ENCODE measurements around the gene ASCC2. TPM values are rescaled to one million over a fixed set of nuclear protein-coding genes. Genes with fewer than 3 reads are reported as not detected.
A peak's percentile ranks its signal among the peaks of the same experiment; 100 is the strongest.
"Not testable (repeated sequence)": the region's sequence is repeated elsewhere in the genome, so short reads cannot be mapped to it uniquely, and the experiment has no call there.

ASCC2 gene
- total and polyA plus RNA-seq, 3 experiments from 2014 or later = 60.0 to 84.5 (median 81.1) TPM

DNA sequence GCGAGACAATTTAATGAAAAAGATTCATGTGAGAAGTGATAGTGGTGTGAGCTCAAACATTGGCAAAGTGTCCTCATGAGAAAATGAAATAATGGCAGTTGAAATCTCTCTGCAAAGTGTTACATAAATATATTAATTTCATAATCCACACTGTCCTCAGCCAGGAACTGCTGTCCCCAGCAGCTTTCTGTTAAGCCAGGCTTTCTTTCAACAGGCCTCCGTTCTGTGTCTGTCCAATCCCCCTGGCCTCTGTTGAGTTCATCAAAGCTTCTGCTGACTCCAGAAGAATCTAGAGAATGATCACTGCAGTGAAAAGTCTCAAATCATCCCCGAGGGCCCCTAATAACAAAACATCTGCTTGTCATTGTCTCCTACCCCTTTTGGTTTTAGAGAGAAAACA is 10.0 kb upstream of the ASCC2 start:
- H3K27me3 ChIP-seq (ENCODE audit: insufficient read depth, low read length, poor library complexity, severe bottlenecking) = no peaks in the 10 kb centered on the region
- H3K4me3 Mint-ChIP-seq = no peak overlapping the region
- no peak overlapping the region for H3K4me3 ChIP-seq (ENCODE audit: low read length)
- no peaks in the 10 kb centered on the region for H3K36me3 ChIP-seq (ENCODE audit: insufficient read depth, low read length)
- no peak for DNase-seq
- CTCF ChIA-PET = no interaction called here
- no peaks in the 10 kb centered on the region for H3K4me1 Mint-ChIP-seq
- no peaks in the 10 kb centered on the region for H3K9me3 ChIP-seq (ENCODE audit: low read length)
- no peak overlapping the region for H3K27ac ChIP-seq (ENCODE audit: low read depth, low read length)
- H3K27ac Mint-ChIP-seq = no peak overlapping the region
- no peaks in the 10 kb centered on the region for H3K4me1 ChIP-seq (ENCODE audit: insufficient read depth, low read length)
- H3K9me3 Mint-ChIP-seq = peaks cover 0 to 7% (median 0%) of the 10 kb centered on the region in 5 donors
- H3K36me3 Mint-ChIP-seq = peaks cover 0 to 7% (median 0%) of the 10 kb centered on the region in 3 donors
- POLR2A ChIA-PET = no interaction called here
- no peaks in the 10 kb centered on the region for H3K27me3 Mint-ChIP-seq

DNA sequence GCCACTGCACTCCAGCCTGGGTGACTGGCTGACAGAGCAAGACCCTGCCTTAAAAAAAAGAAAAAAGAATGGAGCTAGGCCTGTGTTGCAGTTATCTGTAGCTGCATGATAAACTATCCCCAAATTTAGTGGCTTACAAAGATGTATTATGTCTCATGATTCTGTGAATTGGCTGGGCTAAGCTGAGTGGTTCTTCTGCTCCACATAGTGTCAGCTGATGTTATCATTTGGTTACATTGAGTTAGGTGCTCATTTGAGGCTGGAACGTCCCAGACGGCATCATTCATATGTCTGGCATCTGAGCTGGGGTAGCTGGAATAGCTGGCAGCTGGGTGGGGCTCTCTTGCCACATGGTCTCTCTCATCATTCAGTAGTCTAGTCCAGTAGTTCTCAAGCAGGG is 8.2 kb upstream of the ASCC2 start:
- ChIA-PET CTCF (interaction anchor here (1.4 kb wide), 1 partner anchor 9 kb away, joined by 5 read pairs; the partner anchor contains the start of gene ASCC2), POLR2A (no interaction called here)
- Histone ChIP-seq H3K27ac (ENCODE audit: low read depth, low read length) (no peak overlapping the region), H3K36me3 (ENCODE audit: insufficient read depth, low read length) (no peaks in the 10 kb centered on the region), H3K4me3 (ENCODE audit: low read length) (no peak overlapping the region), H3K9me3 (ENCODE audit: low read length) (no peaks in the 10 kb centered on the region), H3K27me3 (ENCODE audit: insufficient read depth, low read length, poor library complexity, severe bottlenecking) (no peaks in the 10 kb centered on the region), H3K4me1 (ENCODE audit: insufficient read depth, low read length) (no peaks in the 10 kb centered on the region)
- H3K4me3 Mint-ChIP-seq = no peak overlapping the region
- H3K36me3 Mint-ChIP-seq = peaks cover 0 to 7% (median 0%) of the 10 kb centered on the region in 3 donors
- no peak overlapping the region for H3K27ac Mint-ChIP-seq
- no peaks in the 10 kb centered on the region for H3K27me3 Mint-ChIP-seq
- H3K4me1 Mint-ChIP-seq = no peaks in the 10 kb centered on the region
- no peak for DNase-seq
- peaks cover 0 to 7% (median 0%) of the 10 kb centered on the region in 5 donors for H3K9me3 Mint-ChIP-seq

DNA sequence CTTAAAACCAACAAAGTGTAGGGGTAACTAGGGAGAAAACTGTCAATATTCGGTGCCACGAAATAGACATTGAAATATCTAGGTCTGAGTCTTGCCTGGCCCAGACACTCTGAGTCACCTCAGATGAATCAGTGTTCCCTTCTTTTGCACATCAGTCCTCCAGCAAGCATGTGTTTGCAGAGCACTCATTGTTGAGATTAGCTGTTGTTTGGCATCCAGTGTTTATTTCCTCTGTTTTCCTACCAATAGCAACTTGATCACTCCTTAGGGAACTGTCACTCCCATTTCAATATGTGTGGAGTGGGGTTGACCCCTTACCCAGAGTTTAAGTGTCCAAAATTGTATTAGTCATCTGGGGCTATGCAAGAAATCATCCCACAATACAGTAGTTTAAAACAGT is 4.7 kb upstream of the ASCC2 start:
- no peaks in the 10 kb centered on the region for H3K27me3 Mint-ChIP-seq
- POLR2A ChIA-PET = no interaction called here
- Histone ChIP-seq H3K27ac (ENCODE audit: low read depth, low read length) (no peak overlapping the region), H3K27me3 (ENCODE audit: insufficient read depth, low read length, poor library complexity, severe bottlenecking) (no peaks in the 10 kb centered on the region), H3K4me3 (ENCODE audit: low read length) (no peak overlapping the region), H3K4me1 (ENCODE audit: insufficient read depth, low read length) (peaks cover 7% of the 10 kb centered on the region), H3K9me3 (ENCODE audit: low read length) (no peaks in the 10 kb centered on the region), H3K36me3 (ENCODE audit: insufficient read depth, low read length) (no peaks in the 10 kb centered on the region)
- no peak overlapping the region for H3K27ac Mint-ChIP-seq
- H3K4me3 Mint-ChIP-seq = no peak overlapping the region
- CTCF ChIA-PET = no interaction called here
- peaks cover 0 to 7% (median 4%) of the 10 kb centered on the region in 3 donors for H3K36me3 Mint-ChIP-seq
- H3K4me1 Mint-ChIP-seq = peaks cover 11 to 13% (median 11%) of the 10 kb centered on the region in 3 donors
- peaks cover 0 to 7% (median 0%) of the 10 kb centered on the region in 5 donors for H3K9me3 Mint-ChIP-seq
- no peak for DNase-seq

DNA sequence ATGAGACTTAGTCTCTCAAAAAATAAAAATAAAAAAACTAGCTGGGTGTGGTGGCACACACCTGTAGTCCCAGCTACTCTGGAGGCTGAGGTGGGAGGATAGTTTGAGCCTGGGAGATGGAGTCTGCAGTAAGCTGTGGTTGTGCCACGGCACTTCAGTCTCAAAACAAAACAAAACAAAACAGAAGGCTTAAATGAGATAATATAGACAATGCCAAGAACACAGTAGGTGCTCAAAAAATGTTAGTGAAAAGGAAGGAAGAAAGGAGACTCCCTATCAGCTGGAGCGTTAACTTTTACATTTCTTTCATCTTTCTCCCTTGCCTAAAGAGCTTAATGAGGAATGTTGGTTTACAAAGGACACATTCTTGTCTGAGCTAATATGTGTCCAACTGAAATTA is 4.1 kb upstream of the ASCC2 start:
- H3K27ac Mint-ChIP-seq = no peak overlapping the region
- Histone ChIP-seq H3K4me3 (ENCODE audit: low read length) (no peak overlapping the region), H3K27ac (ENCODE audit: low read depth, low read length) (no peak overlapping the region), H3K4me1 (ENCODE audit: insufficient read depth, low read length) (peaks cover 12% of the 10 kb centered on the region), H3K27me3 (ENCODE audit: insufficient read depth, low read length, poor library complexity, severe bottlenecking) (no peaks in the 10 kb centered on the region), H3K9me3 (ENCODE audit: low read length) (no peaks in the 10 kb centered on the region), H3K36me3 (ENCODE audit: insufficient read depth, low read length) (no peaks in the 10 kb centered on the region)
- CTCF ChIA-PET = no interaction called here
- H3K36me3 Mint-ChIP-seq = peaks cover 0 to 7% (median 7%) of the 10 kb centered on the region in 3 donors
- DNase-seq = no peak
- no peak overlapping the region for H3K4me3 Mint-ChIP-seq
- H3K9me3 Mint-ChIP-seq = peaks cover 0 to 7% (median 0%) of the 10 kb centered on the region in 5 donors
- POLR2A ChIA-PET = no interaction called here
- H3K4me1 Mint-ChIP-seq = peaks cover 16 to 18% (median 17%) of the 10 kb centered on the region in 3 donors
- H3K27me3 Mint-ChIP-seq = no peaks in the 10 kb centered on the region

DNA sequence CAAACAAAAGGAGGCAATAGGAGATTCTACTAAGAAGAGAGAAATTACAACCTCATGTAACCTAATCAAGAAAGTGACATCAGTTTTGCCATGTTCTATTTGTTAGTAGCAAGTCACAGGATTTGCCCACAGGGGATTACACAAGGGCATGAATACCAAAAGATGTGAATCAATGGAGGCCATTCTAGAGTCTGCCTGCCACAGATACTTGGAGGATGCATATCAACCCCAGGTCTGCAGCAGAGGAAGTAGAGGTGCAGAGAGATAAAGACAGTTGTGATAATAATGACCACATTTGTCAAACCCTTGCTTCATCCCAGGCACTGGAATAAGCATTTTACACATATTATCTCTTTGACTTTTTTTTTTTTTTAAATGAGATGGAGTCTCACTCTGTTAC is 2.4 kb upstream of the ASCC2 start:
- Histone ChIP-seq H3K4me1 (ENCODE audit: insufficient read depth, low read length) (peaks cover 16% of the 10 kb centered on the region), H3K4me3 (ENCODE audit: low read length) (no peak overlapping the region), H3K27ac (ENCODE audit: low read depth, low read length) (no peak overlapping the region), H3K36me3 (ENCODE audit: insufficient read depth, low read length) (no peaks in the 10 kb centered on the region), H3K9me3 (ENCODE audit: low read length) (no peaks in the 10 kb centered on the region), H3K27me3 (ENCODE audit: insufficient read depth, low read length, poor library complexity, severe bottlenecking) (no peaks in the 10 kb centered on the region)
- H3K27ac Mint-ChIP-seq = no peak overlapping the region
- H3K4me1 Mint-ChIP-seq = peaks cover 28 to 35% (median 34%) of the 10 kb centered on the region in 3 donors
- DNase-seq = no peak
- no peaks in the 10 kb centered on the region for H3K27me3 Mint-ChIP-seq
- H3K36me3 Mint-ChIP-seq = peaks cover 0 to 13% (median 3%) of the 10 kb centered on the region in 3 donors
- H3K9me3 Mint-ChIP-seq = no peaks in the 10 kb centered on the region
- ChIA-PET CTCF (no interaction called here), POLR2A (no interaction called here)
- H3K4me3 Mint-ChIP-seq = no peak overlapping the region

DNA sequence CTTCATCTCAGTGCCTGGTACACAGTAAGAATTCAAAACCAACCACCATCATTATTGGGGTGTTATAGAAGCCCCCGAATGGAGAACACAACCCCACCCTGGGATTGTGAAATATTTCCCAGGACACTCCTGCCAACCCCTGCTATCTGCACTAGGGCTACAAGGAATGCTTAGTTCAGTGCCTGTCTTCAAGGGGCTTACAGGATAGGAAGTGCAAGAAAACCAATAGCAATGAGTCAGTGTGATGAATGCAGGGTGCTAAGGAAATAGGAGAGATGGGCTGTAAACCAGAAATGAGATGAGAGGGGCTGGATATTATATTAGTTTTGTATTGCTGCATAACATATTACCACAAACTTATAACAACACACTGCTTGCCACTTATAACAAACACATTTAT is 965 bp upstream of the ASCC2 start:
- H3K9me3 Mint-ChIP-seq = no peaks in the 10 kb centered on the region
- DNase-seq = no peak
- peak overlapping the region in 7 of 8 donors; percentile 87 to 99 (median 98) for H3K27ac Mint-ChIP-seq
- no peaks in the 10 kb centered on the region for H3K27me3 Mint-ChIP-seq
- Histone ChIP-seq H3K36me3 (ENCODE audit: insufficient read depth, low read length) (peaks cover 3% of the 10 kb centered on the region), H3K9me3 (ENCODE audit: low read length) (no peaks in the 10 kb centered on the region), H3K27ac (ENCODE audit: low read depth, low read length) (no peak overlapping the region), H3K4me1 (ENCODE audit: insufficient read depth, low read length) (peaks cover 16% of the 10 kb centered on the region), H3K27me3 (ENCODE audit: insufficient read depth, low read length, poor library complexity, severe bottlenecking) (no peaks in the 10 kb centered on the region), H3K4me3 (ENCODE audit: low read length) (peak overlapping the region; percentile 61)
- H3K36me3 Mint-ChIP-seq = peaks cover 3 to 22% (median 3%) of the 10 kb centered on the region in 3 donors
- peak overlapping the region; percentile 91 to 100 (median 96) for H3K4me3 Mint-ChIP-seq
- peaks cover 32 to 40% (median 36%) of the 10 kb centered on the region in 3 donors for H3K4me1 Mint-ChIP-seq
- ChIA-PET CTCF (interaction anchor here (0.9 kb wide), 1 partner anchor 165 kb away, joined by 3 read pairs; no protein-coding TSS in a partner anchor), POLR2A (no interaction called here)

DNA sequence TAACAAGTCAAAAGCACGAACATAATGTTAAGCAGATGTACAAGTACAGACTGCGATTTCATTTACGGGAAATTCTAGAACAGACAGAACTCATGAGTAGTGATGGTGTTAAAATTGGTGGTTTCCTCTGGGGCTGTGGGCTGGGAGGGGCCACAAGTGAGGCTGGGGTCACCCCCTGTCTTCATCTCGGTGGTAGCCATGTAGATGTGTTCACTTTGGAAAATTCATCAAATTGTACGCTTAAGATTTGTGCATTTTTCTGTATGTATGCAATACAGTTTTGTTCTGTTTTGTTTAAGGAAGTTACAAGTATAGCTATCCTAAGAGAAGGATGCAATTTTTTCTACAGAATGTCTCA is 504 bp upstream of the ASCC2 start:
- Histone ChIP-seq H3K27me3 (ENCODE audit: insufficient read depth, low read length, poor library complexity, severe bottlenecking) (no peaks in the 10 kb centered on the region), H3K27ac (ENCODE audit: low read depth, low read length) (peak overlapping the region; percentile 20), H3K36me3 (ENCODE audit: insufficient read depth, low read length) (peaks cover 4% of the 10 kb centered on the region), H3K4me3 (ENCODE audit: low read length) (peak overlapping the region; percentile 61), H3K9me3 (ENCODE audit: low read length) (no peaks in the 10 kb centered on the region), H3K4me1 (ENCODE audit: insufficient read depth, low read length) (peaks cover 16% of the 10 kb centered on the region)
- CTCF ChIA-PET = interaction anchor here (0.9 to 1.9 kb wide), 2 partner anchors 8 to 166 kb away, joined by 3 to 5 read pairs; no protein-coding TSS in a partner anchor
- no peaks in the 10 kb centered on the region for H3K9me3 Mint-ChIP-seq
- H3K4me1 Mint-ChIP-seq = peaks cover 34 to 41% (median 36%) of the 10 kb centered on the region in 3 donors
- no peak for DNase-seq
- POLR2A ChIA-PET = interaction anchor here (1.2 kb wide), 1 partner anchor 285 kb away, joined by 4 read pairs; the partner anchor contains the start of gene THOC5
- peak overlapping the region; percentile 87 to 99 (median 97) for H3K27ac Mint-ChIP-seq
- H3K36me3 Mint-ChIP-seq = peaks cover 3 to 25% (median 3%) of the 10 kb centered on the region in 3 donors
- H3K27me3 Mint-ChIP-seq = no peaks in the 10 kb centered on the region
- H3K4me3 Mint-ChIP-seq = peak overlapping the region; percentile 91 to 100 (median 96)

DNA sequence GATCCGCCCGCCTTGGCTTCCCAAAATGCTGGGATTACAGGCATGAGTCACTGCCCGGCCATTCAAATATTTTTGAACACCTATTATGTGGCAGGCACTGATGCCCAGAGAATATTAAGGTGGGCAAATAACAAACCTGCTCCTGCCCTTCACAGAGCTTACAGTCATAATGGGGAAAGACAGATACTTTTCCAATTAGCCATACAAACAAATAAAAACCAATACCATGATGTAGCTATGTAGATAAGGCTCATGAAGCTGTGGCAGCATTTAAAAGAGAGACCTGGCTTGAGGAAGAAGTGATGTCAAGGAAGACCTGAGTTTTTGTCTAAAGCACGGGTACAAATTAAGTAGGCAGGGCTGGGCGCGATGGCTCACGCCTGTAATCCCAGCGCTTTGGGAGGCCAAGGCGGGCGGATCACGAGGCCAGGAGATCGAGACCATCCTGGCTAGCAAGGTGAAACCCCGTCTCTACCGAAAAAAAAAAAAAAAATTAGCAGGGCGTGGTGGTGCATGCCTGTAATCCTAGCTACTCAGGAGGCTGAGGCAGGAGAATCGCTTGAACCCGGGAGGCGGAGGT is 1.2 kb downstream of the ASCC2 start:
- POLR2A ChIA-PET = interaction anchor here (1.3 kb wide), 1 partner anchor 13 kb away, joined by 3 read pairs; no protein-coding TSS in a partner anchor
- H3K9me3 ChIP-seq (ENCODE audit: low read length); H3K9me3 Mint-ChIP-seq; H3K36me3 ChIP-seq (ENCODE audit: insufficient read depth, low read length); H3K27me3 Mint-ChIP-seq; H3K27me3 ChIP-seq (ENCODE audit: insufficient read depth, low read length, poor library complexity, severe bottlenecking); H3K27ac ChIP-seq (ENCODE audit: low read depth, low read length); DNase-seq; H3K4me3 ChIP-seq (ENCODE audit: low read length): not testable (repeated sequence)
- H3K4me3 Mint-ChIP-seq = peak overlapping the region; percentile 91 to 100 (median 96)
- H3K36me3 Mint-ChIP-seq = peaks cover 3 to 37% (median 8%) of the 10 kb centered on the region in 3 donors
- H3K27ac Mint-ChIP-seq = peak overlapping the region; percentile 43 to 99 (median 81)
- H3K4me1 Mint-ChIP-seq = peaks cover 36 to 52% (median 48%) of the 10 kb centered on the region in 3 donors
- H3K4me1 ChIP-seq (ENCODE audit: insufficient read depth, low read length) = peaks cover 16% of the 10 kb centered on the region
- CTCF ChIA-PET = interaction anchor here (0.6 to 1.9 kb wide), 2 partner anchors 10 to 30 kb away, joined by 4 to 5 read pairs; no protein-coding TSS in a partner anchor
